ENCODE data around the gene SLC10A7.

SLC10A7 gene

DNA sequence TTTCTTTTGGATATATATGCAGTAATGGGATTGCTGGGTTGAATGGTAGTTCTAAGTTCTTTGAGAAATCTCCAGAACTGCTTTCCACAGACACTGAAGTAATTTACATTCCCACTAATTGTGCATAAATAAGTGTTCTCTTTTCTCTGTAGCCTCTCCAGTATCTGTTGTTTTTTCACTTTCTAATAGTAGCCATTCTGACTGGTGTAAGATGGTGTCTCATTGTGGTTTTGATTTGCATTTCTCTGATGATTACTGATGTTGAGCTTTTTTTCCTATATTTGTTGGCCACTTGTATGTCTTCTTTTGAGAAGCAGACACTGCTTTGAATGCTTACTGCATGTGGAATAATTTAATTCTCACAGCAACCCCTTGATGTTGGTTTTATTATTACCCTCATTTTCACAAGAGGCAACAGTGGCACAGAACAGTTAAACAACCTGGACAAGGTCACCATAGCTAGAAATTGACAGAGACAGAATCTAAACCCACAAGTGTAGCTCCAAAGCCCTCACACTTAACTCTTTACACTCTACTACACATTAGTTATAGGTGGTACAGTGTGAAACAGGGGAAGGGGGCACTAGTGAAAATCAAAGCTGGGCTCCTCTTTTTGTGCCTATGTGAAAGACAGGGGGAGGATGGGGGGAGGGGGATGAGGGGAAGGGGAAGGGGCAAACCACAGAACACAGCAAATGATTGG lies 211.3 kb downstream of the SLC10A7 start:
- no peak for DNase-seq (ENCODE audit: low spot score)

- DNase-seq (ENCODE audit: low spot score): no peak
Measured at GRCh38 chr4:146308951-146309350, 212.8 kb downstream of the SLC10A7 start.

- no peak for DNase-seq (ENCODE audit: low spot score)
Measured at GRCh38 chr4:146302822-146303221, 218.9 kb downstream of the SLC10A7 start.

DNA sequence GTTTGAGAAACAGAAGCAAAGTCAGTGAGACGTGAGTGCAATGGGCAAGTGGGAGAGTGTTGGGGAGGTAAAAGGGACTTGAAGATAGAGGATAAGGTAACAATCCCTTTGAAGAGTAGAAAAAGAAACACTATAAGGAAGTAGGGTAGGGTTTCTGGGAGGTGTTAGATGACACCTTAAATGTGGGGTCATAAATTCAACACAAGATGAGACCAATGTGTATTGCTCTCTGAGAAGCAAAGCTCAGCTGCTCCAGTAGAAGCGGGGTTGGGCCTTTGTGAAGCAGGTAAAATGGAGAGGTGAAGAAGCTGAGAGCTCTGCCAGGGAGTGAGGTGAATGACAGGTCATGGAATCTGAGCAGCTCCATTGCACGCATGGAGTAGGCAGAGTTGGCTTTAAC lies 222.1 kb downstream of the SLC10A7 start:
- no peak for DNase-seq (ENCODE audit: low spot score)

GRCh38 chr4:146294776-146295175 lies 227.0 kb downstream of the SLC10A7 start:
- no peak for DNase-seq (ENCODE audit: low spot score)

DNA sequence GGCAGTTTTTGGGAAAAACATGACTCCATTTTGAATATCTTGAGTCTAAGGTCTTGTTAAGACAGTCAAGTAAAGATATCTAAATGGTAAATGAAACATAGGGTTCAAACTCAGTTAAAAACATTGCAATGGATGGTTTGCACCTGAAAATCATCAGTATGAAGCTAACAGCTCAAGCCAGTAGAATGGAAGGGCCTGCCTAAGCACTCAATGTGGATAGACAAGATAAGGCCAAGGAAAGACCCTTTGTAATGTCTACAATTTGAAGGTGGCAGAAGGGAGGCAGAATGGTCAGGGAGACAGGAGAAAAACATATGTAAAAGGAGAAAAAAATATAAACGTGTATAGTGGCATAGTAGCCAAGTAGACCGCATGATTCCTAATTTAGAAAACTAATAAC lies 229.2 kb downstream of the SLC10A7 start:
- no peak for DNase-seq (ENCODE audit: low spot score)

- no peak for DNase-seq (ENCODE audit: low spot score)
Measured at GRCh38 chr4:146291313-146291712, 230.4 kb downstream of the SLC10A7 start.

- DNase-seq (ENCODE audit: low spot score): no peak
Measured at GRCh38 chr4:146288193-146288592, 233.5 kb downstream of the SLC10A7 start.

DNA sequence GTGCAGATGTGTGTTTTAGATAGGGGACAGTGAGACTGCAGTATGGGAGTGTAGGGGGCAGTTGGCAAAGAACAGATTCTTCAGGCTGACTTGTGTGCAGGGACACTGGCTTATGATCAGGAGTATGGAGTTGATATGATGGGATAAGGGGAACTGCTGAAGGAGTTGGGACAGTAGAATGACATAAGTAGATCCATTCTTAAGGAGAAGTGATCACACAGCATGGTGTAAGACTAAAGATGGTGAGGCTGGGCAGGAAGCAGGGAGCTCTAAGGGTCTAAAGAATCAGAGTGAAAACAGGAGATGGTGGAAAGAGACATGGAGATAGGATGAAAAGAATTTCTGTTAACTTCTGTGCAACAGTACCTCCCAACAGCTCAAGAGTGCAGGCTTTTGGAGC lies 236.7 kb downstream of the SLC10A7 start:
- DNase-seq (ENCODE audit: low spot score): no peak

- DNase-seq (ENCODE audit: low spot score): no peak
Measured at GRCh38 chr4:146283758-146284651, 237.7 kb downstream of the SLC10A7 start.

DNA sequence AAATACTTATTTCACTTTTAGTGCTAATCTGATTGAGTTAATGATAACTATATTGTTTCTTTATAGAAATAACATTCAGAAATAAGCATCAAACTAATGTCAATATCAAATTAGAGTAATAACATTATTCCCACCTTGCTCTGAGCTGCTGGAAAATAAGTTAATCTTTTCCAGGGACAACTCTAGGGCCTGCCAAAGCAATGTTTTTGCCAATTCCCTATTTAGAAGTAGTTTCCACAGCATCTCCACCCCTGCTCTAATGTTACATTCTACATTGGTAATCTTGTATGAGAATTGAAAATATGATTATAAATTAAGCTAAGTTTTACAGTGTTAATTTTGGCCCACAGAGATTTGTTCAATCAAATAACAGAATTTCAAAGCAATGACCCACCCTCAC lies 239.1 kb downstream of the SLC10A7 start:
- no peak for DNase-seq (ENCODE audit: low spot score)

DNA sequence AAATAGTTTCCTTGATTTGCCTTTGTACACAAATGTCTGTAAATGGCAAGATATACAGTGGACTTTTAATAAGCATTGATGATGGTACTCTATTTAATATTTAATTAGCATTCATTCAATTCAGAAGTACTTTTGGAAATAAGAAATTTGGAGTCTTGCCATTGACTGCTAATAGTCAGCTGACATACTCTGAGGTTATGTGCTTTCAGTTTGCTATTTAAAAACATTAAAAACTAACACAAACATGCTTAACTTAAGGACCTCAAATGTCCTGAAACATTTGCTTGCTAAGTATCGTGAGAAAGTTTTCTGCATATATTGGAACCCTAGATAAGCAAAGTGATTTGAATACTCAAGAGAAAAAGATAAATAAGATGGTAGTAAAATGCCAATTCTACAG lies 242.8 kb downstream of the SLC10A7 start:
- no peak for DNase-seq (ENCODE audit: low spot score)

DNA sequence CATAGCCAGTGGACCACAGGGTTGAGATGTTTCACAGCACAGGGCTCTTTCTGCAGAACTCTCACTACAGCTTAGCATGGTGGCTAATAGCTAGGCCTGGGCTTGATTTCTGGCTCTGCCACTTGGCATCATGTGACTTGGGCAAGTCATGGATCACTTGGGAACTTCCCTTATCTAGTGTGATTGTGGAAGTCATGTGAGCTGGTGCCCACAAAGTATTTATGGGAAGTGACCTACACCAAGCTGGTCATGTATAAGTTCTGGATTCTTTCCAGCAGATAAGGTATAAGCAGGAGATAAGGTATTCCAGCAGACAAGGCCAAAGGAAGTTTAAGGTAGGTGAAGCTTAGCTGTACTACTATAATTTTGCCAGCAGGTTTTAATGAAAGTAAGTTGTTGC lies 246.4 kb downstream of the SLC10A7 start:
- DNase-seq (ENCODE audit: low spot score): no peak

DNA sequence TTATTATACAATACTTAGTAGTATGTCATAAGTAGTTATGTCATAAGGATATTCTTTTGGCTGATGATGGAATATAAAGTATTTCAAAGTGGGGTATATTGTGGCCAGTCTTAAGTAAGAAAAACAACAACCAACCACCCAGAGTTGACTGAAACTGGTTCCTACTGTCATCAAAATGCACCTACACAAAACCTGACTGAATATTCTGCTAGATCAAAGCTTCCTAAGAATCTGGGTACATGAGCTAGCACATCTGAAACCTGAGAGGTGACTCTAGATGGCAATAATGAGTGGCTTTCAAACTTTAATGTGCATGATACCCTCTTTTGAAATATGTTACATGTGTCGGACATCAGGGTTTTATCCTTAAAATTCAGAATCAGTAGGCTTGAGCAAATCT lies 247.0 kb downstream of the SLC10A7 start:
- DNase-seq (ENCODE audit: low spot score): no peak

DNA sequence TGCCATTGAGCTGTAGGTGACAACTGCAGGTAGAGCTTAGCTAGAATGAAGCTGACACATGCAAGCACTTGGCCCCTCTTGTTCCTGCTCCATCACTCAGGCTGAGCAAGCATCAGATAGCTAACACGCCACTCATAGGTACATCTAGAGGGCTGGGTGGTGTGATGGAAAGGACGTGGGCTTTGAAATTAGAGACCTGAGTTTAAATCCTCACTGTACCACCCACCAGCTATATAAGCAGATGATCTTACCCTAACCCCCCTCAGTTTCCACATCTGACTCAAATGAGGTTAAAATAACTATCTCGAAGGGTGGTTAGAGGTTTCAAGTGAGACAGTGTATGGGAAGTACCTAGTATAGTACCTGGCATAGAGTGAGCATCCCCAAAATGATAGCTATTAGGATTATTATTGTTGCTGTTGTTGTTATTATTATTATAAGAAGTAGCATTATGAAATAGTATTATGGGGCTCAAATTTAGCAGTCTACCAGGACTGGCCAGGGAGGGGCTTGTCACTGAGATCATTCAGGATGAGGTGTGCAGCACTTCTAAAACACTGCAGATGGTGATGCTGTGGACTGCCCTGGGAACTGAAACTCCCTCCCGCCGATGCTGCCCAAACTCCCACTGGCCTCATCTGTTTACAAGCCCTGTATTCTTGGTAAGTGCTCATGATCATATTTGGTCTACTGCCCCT lies 248.4 kb downstream of the SLC10A7 start:
- DNase-seq (ENCODE audit: low spot score): no peak

- DNase-seq (ENCODE audit: low spot score): no peak
Measured at GRCh38 chr4:146271466-146271865, 250.3 kb downstream of the SLC10A7 start.

DNA sequence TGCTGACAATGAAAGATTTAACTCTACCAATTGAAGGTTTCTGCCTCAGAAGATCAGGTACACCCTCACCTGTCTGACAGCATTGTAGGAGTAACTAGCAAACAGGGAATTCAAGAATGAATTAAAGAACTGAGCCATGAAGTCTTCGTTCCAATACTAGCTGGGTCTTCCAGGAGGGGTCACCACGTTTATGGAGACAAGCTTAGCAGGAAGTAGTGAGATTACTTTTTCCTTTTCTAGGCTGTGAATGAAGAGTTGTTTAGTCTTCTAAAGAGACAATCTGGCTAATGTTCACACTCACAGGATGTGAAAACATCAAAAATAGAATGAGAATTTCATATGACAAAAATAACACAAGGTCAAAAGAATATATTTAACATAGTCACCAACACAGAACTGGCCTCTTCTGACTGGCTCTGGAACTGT lies 252.5 kb downstream of the SLC10A7 start:
- no peak for DNase-seq (ENCODE audit: low spot score)

GRCh38 chr4:146267826-146268225 lies 253.9 kb downstream of the SLC10A7 start:
- no peak for DNase-seq (ENCODE audit: low spot score)

DNA sequence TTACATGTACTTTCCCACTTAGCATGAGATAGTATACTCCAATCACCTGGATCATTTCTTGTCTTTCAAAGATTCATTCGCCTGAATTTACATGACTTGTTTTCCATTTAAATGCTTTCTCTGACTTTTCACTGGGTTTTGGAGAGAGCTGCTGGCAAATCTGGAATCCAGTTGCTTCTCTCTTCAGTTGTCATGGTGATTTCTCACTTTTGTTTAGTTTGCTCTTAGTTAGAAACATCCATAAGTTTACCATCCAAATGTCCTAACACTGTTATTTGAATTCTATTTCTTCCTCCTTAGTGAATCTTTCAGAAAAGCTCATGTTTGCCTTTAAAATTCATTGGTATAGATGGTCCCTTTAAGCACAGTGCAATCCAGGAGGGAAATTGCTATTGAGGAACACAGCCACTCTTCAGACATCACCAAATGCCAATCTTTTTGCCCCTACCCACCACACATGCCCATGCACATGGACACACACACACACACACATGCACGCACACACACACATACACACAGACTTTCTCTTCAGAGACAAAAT lies 255.7 kb downstream of the SLC10A7 start:
- peak; percentile 19 for DNase-seq (ENCODE audit: low spot score)

DNA sequence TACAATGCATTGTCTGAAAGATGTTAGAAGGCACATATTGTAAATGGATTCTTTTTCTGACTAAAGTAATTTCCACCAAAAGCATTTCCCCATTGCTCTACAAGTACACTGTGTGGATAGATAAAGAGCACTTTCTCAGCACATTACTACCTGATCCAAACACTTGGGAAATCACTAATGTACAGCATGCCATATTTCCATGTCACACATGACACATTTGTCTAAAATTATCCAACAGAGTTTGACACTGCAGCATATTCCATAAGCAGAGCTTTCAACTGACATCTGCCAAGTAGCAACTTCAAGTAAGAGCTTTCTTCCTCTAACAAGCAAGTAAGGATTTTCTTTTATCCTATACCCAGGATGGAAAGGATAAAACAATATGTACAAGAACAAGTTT lies 257.9 kb downstream of the SLC10A7 start:
- no peak for DNase-seq (ENCODE audit: low spot score)

DNA sequence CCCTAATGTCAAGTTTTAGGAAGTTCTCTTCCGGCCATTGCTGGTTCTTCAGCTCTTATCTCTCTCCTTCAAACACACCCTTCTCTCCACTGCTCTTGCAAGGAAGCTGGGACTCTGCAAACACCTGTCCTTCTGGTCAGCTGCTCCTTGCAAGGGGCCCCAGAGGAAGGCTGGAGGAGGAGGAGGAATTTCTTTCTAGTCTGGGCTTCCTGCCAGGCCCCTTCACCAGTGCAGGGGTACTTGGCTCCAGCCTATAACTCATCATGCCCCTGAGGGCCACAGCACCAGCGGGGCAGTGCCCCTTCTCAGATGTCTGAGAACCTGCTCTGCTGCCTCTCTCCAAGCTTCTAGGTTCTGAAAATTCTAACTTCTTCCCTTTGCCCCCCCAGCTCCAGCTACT lies 260.7 kb downstream of the SLC10A7 start:
- no peak for DNase-seq (ENCODE audit: low spot score)

DNA sequence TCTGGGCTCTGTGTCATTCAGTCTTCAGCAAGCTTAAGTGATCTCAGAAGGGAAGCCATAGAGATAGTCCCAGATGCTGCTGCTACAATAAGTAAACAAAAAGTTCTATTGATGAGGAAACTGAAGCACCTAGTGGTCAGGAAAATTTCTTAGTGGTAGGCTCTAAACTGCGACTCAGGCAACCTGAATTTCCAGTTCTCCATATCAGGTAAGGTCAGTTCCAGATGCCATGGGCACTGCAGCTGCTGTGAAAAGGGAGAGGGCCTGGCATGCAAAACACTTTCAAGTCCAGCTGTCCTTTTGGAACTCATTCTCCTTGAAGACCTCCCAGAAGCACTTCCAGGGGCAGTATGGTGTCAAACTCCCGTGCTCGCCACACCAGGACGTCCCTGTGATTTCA lies 261.2 kb downstream of the SLC10A7 start:
- no peak for DNase-seq (ENCODE audit: low spot score)

GRCh38 chr4:146257511-146257910 lies 264.2 kb downstream of the SLC10A7 start:
- no peak for DNase-seq (ENCODE audit: low spot score)

All from pons (tissue), 1 donor.